GM18868 (cell line): ENCODE data around the gene GAP43.
"Not testable (repeated sequence)": the region's sequence is repeated elsewhere in the genome, so short reads cannot be mapped to it uniquely, and the experiment has no call there.

Experiments
- ATAC-seq: cut with Tn5 transposase; IDR thresholded peaks from one replicate; pipeline ENCODE4 v1.9.1; 2021; ENCODE audit warnings: mild to moderate bottlenecking, moderate library complexity; ENCODE audit not compliant: unreplicated experiment

Gene GAP43

DNA sequence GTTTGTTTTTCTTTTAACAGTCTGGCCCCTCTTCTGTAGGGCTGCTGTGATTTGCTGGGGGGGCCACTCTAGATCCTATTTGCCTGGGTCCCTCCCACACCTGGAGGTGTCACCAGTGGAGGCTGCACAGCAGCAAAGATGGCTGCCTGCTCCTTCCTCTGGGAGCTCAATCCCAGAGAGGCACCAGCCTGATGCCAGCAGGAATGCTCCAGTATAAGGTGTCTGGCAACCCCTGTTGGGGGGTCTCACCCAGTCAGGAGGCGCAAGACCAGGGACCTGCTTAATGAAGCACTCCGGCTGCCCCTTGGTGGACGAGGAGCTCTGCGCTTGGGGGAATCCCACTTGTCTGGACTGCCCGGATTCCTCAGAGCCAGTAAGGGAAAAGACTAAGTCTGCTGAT, 118.3 kb downstream of the GAP43 start:
- ATAC-seq, result no peak

DNA sequence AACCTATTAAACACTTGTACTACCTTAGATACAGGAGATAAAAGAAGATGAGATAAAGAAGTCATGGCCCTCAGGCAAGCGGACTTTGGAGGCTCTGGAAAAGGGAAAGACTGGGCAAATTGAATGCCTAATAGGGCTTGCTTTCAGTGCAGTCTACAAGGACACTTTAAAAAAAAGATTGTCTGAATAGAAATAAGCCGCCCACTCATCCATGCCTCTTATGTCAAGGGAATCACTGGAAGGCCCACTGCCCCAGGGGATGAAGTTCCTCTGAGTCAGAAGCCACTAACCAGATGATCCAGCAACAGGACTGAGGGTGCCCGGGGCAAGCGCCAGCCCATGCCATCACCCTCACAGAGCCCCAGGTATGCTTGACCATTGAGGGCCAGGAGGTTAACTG, 121.2 kb downstream of the GAP43 start:
- ATAC-seq, result not testable (repeated sequence)

DNA sequence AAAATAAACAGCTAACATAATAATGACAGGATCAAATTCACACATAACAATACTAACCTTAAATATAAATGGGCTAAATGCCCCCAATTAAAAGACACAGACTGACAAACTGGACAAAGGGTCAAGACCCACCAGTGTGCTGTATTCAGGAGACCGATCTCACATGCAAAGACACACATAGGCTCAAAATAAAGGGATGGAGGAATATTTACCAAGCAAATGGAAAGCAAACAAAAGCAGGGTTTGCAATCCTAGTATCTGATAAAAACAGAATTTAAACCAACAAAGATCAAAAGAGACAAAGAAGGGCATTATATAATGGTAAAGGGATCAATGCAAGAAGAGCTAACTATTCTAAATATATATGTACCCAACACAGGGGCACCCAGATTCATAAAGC, 129.7 kb downstream of the GAP43 start:
- ATAC-seq, result not testable (repeated sequence)

DNA sequence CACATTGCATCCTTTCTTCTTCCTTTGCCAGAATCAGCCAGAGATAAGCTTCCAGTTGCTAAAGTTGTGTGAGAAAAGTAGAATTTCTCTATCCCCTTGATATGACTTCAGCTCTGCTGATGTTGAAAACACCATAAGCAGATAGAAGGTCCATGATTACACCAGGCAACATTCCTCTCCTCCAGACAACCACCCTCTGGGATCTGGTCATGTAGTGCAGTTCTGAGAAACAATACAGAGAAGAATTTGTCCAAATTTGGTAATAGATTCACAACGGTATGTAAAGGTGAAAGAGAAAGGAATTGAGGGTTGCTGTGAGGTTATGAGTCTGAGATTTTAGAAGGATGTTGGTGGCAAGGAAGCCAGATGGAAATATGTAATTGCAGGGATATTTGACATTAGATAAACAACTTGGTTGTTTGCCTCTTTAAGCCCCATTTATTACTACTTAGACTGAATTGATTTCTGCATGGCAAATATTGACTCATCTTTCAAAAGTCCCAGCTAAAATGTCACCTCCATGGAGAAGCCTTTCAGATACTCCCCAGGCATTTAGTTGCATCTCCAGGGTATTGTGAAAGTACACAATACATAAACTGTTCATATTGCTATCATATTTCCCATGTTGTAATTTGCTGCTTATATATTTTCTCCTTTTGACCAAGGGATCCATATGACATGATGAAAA, 134.9 kb downstream of the GAP43 start:
- no peak for ATAC-seq

DNA sequence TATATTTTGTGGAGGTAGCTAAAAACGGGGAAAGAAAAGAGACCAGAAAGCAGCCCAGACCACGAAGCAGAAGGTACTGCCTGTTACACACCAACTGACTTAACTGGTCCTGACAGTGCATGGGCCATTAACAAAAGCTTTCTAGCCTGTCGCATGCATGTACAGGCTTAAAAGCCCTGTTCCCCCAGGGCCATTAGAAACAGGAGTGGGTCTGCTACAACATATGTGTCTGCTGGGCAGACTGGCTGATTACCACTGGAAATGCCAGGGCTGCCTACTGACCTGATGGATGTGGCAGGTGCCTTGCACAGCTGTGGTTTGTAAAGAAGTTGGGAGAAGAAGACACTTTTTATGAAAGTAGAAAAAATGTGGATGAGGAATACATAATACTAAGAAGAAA, 137.4 kb downstream of the GAP43 start:
- ATAC-seq, result no peak

- ATAC-seq, result no peak
These were observed 138.6 kb downstream of the GAP43 start for GRCh38 chr3:115761927-115762305.

- no peak for ATAC-seq
These were observed 143.5 kb downstream of the GAP43 start for GRCh38 chr3:115766587-115767482.

GRCh38 chr3:115768661-115769060, 145.4 kb downstream of the GAP43 start:
- ATAC-seq, result no peak
